Mononuclear cell (primary cell): ENCODE measurements around the gene SLC15A1. TPM values are rescaled to one million over a fixed set of nuclear protein-coding genes. Genes with fewer than 3 reads are reported as not detected.

ENCODE experiments used
- H3K27me3 ChIP-seq: 2 replicates; pipeline ENCODE4 v1.6.0; 2011; ENCODE audit warnings: low read length, control low read depth; ENCODE audit not compliant: insufficient read depth
- H3K4me1 ChIP-seq: 2 replicates; pipeline ENCODE4 v1.5.1; 2011; ENCODE audit warnings: mild to moderate bottlenecking, low read length, control low read depth; ENCODE audit not compliant: insufficient read depth
- H3K4me3 ChIP-seq: 2 replicates; pipeline ENCODE4 v1.5.1; 2011; ENCODE audit warnings: mild to moderate bottlenecking, low read length, moderate library complexity
- H3K9me3 ChIP-seq: 2 replicates; pipeline ENCODE4 v1.5.1; 2011; ENCODE audit warnings: low read depth, mild to moderate bottlenecking, control low read depth, low read length
- total RNA-seq: library from RNA; depleted of rRNA; stranded (reverse); fragments of >200 nt; gene quantifications from one replicate; pipeline ENCODE4 v1.2.3, GENCODE V29; 2012

SLC15A1 gene
- total RNA-seq, 1 donor: not detected

GRCh38 chr13:98786023-98786422, 33.6 kb upstream of the SLC15A1 start:
- Histone ChIP-seq H3K9me3 (no peaks in the 10 kb centered on the region), H3K4me1 (no peaks in the 10 kb centered on the region), H3K4me3 (no peak overlapping the region), H3K27me3 (no peaks in the 10 kb centered on the region)

GRCh38 chr13:98785405-98785804, 32.9 kb upstream of the SLC15A1 start:
- H3K27me3 ChIP-seq: no peaks in the 10 kb centered on the region
- H3K9me3 ChIP-seq: no peaks in the 10 kb centered on the region
- H3K4me1 ChIP-seq: no peaks in the 10 kb centered on the region
- no peak overlapping the region for H3K4me3 ChIP-seq

- Histone ChIP-seq H3K4me3 (no peak overlapping the region), H3K27me3 (no peaks in the 10 kb centered on the region), H3K4me1 (no peaks in the 10 kb centered on the region), H3K9me3 (no peaks in the 10 kb centered on the region)
Observed at GRCh38 chr13:98784666-98785065, 32.2 kb upstream of the SLC15A1 start.

- no peaks in the 10 kb centered on the region for H3K9me3 ChIP-seq
- no peaks in the 10 kb centered on the region for H3K27me3 ChIP-seq
- no peak overlapping the region for H3K4me3 ChIP-seq
- H3K4me1 ChIP-seq: no peaks in the 10 kb centered on the region
Observed at GRCh38 chr13:98783856-98784478, 31.5 kb upstream of the SLC15A1 start.

- Histone ChIP-seq H3K4me3 (no peak overlapping the region), H3K4me1 (no peaks in the 10 kb centered on the region), H3K27me3 (no peaks in the 10 kb centered on the region), H3K9me3 (no peaks in the 10 kb centered on the region)
Observed at GRCh38 chr13:98782654-98783053, 30.2 kb upstream of the SLC15A1 start.

- H3K27me3 ChIP-seq: no peaks in the 10 kb centered on the region
- no peaks in the 10 kb centered on the region for H3K9me3 ChIP-seq
- no peak overlapping the region for H3K4me3 ChIP-seq
- H3K4me1 ChIP-seq: no peaks in the 10 kb centered on the region
Observed at GRCh38 chr13:98781905-98782304, 29.4 kb upstream of the SLC15A1 start.

GRCh38 chr13:98781470-98781869, 29.0 kb upstream of the SLC15A1 start:
- H3K9me3 ChIP-seq: no peaks in the 10 kb centered on the region
- H3K4me3 ChIP-seq: no peak overlapping the region
- no peaks in the 10 kb centered on the region for H3K27me3 ChIP-seq
- H3K4me1 ChIP-seq: no peaks in the 10 kb centered on the region

GRCh38 chr13:98781045-98781444, 28.6 kb upstream of the SLC15A1 start:
- Histone ChIP-seq H3K4me3 (no peak overlapping the region), H3K9me3 (no peaks in the 10 kb centered on the region), H3K4me1 (no peaks in the 10 kb centered on the region), H3K27me3 (no peaks in the 10 kb centered on the region)

GRCh38 chr13:98780451-98780850, 28.0 kb upstream of the SLC15A1 start:
- Histone ChIP-seq H3K4me1 (no peaks in the 10 kb centered on the region), H3K27me3 (no peaks in the 10 kb centered on the region), H3K4me3 (no peak overlapping the region), H3K9me3 (no peaks in the 10 kb centered on the region)

GRCh38 chr13:98779695-98780094, 27.2 kb upstream of the SLC15A1 start:
- H3K27me3 ChIP-seq: no peaks in the 10 kb centered on the region
- H3K4me1 ChIP-seq: no peaks in the 10 kb centered on the region
- no peaks in the 10 kb centered on the region for H3K9me3 ChIP-seq
- no peak overlapping the region for H3K4me3 ChIP-seq

- Histone ChIP-seq H3K4me3 (no peak overlapping the region), H3K9me3 (no peaks in the 10 kb centered on the region), H3K4me1 (no peaks in the 10 kb centered on the region), H3K27me3 (no peaks in the 10 kb centered on the region)
Observed at GRCh38 chr13:98778749-98779148, 26.3 kb upstream of the SLC15A1 start.

GRCh38 chr13:98776644-98777043, 24.2 kb upstream of the SLC15A1 start:
- H3K9me3 ChIP-seq: no peaks in the 10 kb centered on the region

GRCh38 chr13:98775844-98776598, 23.5 kb upstream of the SLC15A1 start:
- no peak overlapping the region for H3K4me3 ChIP-seq
- no peaks in the 10 kb centered on the region for H3K4me1 ChIP-seq
- no peaks in the 10 kb centered on the region for H3K9me3 ChIP-seq
- no peaks in the 10 kb centered on the region for H3K27me3 ChIP-seq

More at GRCh38 chr13:98776644-98777043, 24.2 kb upstream of the SLC15A1 start:
- H3K4me3 ChIP-seq: no peak overlapping the region
- no peaks in the 10 kb centered on the region for H3K4me1 ChIP-seq
- no peaks in the 10 kb centered on the region for H3K27me3 ChIP-seq

- Histone ChIP-seq H3K4me3 (no peak overlapping the region), H3K27me3 (no peaks in the 10 kb centered on the region), H3K4me1 (no peaks in the 10 kb centered on the region), H3K9me3 (no peaks in the 10 kb centered on the region)
Observed at GRCh38 chr13:98775386-98775785, 22.9 kb upstream of the SLC15A1 start.

- Histone ChIP-seq H3K9me3 (no peaks in the 10 kb centered on the region), H3K27me3 (no peaks in the 10 kb centered on the region)
Observed at GRCh38 chr13:98774776-98775175, 22.3 kb upstream of the SLC15A1 start.

GRCh38 chr13:98773921-98774320, 21.4 kb upstream of the SLC15A1 start:
- Histone ChIP-seq H3K9me3 (no peaks in the 10 kb centered on the region), H3K4me1 (no peaks in the 10 kb centered on the region), H3K4me3 (no peak overlapping the region), H3K27me3 (no peaks in the 10 kb centered on the region)

More at GRCh38 chr13:98774776-98775175, 22.3 kb upstream of the SLC15A1 start:
- Histone ChIP-seq H3K4me3 (no peak overlapping the region), H3K4me1 (no peaks in the 10 kb centered on the region)
